Measurements from ENCODE around the gene TBC1D9B.
A peak's percentile ranks its signal among the peaks of the same experiment; 100 is the strongest.

Gene TBC1D9B

GRCh38 chr5:179907556-179908324 lies at the start of gene TBC1D9B:
TSS of gene TBC1D9B (minus strand) at chr5:179907897. CDS start at chr5:179907821, 76 bp downstream.
- FAIRE-seq (peak; percentile 81), DNase-seq (ENCODE audit: insufficient read length, low spot score) (peak; percentile 89)

GRCh38 chr5:179955630-179956029 lies 47.9 kb upstream of the TBC1D9B start:
- FAIRE-seq (no peak), DNase-seq (ENCODE audit: insufficient read length, low spot score) (no peak)

DNA sequence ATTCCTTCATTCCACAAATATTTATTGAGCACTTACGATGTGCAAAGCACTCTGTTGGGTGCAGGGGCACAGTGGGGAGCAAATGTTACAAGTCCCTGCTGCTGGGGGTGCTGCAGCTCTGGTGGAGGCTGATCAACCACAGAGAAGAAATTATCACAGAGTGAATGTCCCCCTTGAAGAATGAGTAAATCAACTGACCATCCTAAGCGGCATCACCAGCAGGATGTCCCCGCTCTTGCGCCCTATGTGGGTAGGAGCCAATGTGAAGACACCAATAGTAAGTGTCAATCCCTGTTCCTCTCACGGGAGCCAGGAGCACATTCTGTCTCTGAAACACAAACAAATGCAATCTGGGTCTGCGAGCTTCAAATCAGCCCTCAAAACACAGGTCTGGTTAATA lies 47.4 kb upstream of the TBC1D9B start:
- no peak for DNase-seq (ENCODE audit: insufficient read length, low spot score)
- FAIRE-seq = no peak

GRCh38 chr5:179954434-179954833 lies 46.7 kb upstream of the TBC1D9B start:
- DNase-seq (ENCODE audit: insufficient read length, low spot score) = no peak

GRCh38 chr5:179953987-179954386 lies 46.3 kb upstream of the TBC1D9B start:
- FAIRE-seq (no peak), DNase-seq (ENCODE audit: insufficient read length, low spot score) (no peak)

More at GRCh38 chr5:179954434-179954833, 46.7 kb upstream of the TBC1D9B start:
- FAIRE-seq = no peak

- FAIRE-seq = no peak
- DNase-seq (ENCODE audit: insufficient read length, low spot score) = no peak
Measured at GRCh38 chr5:179936976-179937681, 29.4 kb upstream of the TBC1D9B start.

DNA sequence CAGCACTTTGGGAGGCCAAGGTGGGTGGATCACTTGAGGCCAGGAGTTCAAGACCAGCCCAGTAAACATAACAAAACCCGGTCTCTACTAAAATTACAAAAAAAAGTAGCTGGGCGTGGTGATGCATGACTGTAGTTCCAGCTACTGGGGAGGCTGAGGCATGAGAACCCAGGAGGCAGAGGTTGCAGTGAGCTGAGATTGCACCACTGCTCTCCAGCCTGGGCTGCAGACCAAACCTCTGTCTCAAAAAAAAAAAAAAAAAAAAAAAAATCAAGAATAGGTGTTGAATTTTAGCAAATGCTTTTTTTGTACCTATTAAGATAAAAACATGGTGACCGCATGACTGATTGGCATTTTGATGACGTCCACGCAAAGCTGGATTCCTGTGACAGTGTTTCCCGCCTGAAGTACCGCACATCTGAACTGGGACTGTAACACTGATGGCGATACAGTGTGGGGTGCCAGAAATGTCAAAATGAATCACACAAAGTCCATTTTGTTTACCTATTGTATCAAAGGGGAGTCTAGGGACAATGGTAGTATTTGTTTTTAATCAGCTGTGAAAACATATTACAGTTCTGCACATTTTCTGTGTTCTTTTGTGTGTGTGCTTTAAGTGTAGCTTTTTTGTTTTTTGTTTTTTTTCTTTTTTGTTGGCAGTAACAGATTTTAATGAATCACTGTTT lies 23.2 kb upstream of the TBC1D9B start:
- no peak for FAIRE-seq
- DNase-seq (ENCODE audit: insufficient read length, low spot score) = no peak

DNA sequence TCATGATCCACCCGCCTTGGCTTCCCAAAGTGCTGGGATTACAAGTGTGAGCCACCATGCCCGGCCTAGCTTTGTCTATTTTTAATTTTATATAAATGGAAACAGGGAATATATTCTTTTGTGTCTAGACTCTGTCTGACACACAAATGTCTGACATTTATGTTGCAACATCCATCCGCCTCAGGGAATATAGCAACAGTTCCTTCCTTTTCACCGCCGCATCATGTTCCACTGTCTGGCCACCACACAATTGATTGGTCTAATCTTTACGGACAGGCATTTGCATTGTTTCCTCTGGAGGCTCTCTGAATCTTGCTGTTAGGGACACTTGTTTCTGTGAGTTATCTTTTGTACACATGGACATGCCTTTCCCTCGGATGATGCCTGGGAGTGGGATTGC lies 20.1 kb upstream of the TBC1D9B start:
- no peak for FAIRE-seq
- DNase-seq (ENCODE audit: insufficient read length, low spot score) = no peak

GRCh38 chr5:179926657-179927056 lies 19.0 kb upstream of the TBC1D9B start:
- DNase-seq (ENCODE audit: insufficient read length, low spot score) (no peak), FAIRE-seq (no peak)

DNA sequence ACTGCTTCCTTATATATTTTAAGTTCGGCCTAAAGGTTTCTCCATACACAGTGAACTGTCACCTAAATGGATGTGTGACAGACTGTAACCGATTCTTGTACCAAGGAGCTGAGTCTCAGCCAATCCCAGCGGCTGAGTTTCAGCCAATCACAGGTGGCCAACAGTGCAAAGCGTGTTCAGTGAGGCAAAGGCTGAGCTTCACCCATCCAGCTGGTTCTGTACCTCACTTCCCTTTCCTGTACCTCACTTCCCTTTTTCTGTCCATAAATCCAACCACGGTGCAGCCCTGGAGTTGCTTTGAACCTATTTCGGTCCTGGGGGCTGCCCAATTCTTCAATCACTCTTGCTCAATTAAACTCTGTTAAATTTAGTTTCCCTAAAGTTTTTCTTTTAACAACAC lies 15.7 kb upstream of the TBC1D9B start:
- FAIRE-seq (no peak), DNase-seq (ENCODE audit: insufficient read length, low spot score) (no peak)

DNA sequence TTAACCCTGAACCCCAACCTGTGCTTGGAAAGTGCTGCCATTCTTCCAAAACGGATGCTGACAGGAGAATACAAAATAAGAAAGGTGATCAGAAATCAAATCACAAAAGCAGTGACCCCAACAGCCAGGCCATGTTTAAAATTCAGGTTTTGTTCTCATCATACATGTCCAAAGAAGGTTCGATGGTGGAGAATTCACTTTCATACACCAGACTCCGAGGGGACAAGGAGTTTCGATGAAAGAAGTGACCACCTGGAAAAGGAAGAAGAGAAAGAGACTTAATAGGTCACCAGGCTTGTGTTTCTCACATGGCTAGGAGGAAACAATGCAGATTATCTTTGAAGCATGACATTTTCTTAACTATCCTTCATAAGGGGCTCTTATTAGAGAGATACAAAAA lies 12.5 kb upstream of the TBC1D9B start:
- no peak for FAIRE-seq
- no peak for DNase-seq (ENCODE audit: insufficient read length, low spot score)

DNA sequence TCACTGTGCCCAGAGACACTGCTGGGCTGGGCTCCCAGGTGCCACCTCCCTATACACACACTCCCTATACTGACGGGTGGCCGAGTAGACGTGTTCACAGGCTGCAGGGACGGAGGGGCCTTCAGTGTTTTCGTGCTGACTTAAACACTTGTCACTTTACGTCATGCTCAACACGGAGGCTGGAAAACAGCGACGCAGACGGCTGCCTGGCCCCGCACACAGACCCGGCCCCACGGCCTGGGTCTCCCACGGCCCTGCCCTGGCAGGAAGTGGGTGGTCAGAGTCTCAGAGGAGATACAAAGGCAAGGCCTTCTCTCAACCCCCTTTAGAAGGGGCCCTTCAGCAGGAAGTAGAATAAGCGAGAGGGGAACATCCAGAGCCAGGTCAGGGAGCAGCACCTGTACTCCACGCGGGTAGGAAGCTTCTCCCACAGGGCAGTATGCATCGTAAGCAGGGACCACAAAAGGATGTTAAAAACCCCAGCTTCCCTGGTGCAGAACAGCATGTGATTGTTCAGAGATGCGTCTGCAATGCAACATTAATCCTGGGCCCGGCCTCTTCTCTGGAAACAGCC lies 11.9 kb upstream of the TBC1D9B start:
- FAIRE-seq (no peak), DNase-seq (ENCODE audit: insufficient read length, low spot score) (no peak)

DNA sequence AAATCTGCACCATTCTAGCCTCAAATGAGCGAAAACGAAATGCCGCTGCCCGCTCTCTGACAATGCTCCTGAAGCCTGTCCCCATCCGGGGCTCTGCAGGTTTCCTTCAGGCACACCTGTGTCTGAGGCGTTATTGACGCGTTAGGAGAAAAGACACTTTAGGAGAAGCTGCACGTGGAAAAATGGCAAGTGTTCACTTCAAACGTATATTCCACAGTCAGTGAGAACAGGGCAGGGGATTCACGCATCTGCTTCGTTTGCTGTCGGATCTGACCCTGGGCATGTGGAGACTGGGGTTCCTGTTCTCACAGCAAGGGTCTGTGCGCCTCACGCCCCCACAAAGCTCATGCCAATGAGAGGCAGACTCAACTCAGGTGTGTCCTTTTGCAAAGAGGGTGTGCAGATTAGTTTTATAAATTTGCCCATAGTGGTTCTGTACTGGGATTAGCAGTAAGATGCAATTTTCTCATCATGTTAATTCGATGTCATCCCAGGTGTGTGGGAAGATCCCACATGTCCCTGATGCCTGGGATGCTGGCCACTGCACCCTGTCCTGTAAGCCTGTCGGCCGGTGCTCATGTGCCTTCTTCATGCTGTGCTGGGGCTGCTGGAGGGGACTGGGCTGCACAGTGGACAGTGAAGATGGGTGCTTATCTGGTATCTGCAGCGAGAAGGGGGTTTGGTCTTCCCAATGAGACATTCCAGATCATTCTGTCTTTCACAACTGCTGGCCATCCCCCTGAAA lies 11.2 kb upstream of the TBC1D9B start:
- FAIRE-seq (no peak), DNase-seq (ENCODE audit: insufficient read length, low spot score) (no peak)

- DNase-seq (ENCODE audit: insufficient read length, low spot score) (no peak), FAIRE-seq (no peak)
Measured at GRCh38 chr5:179916523-179916922, 8.8 kb upstream of the TBC1D9B start.

- DNase-seq (ENCODE audit: insufficient read length, low spot score) = no peak
Measured at GRCh38 chr5:179915406-179915935, 7.8 kb upstream of the TBC1D9B start.

GRCh38 chr5:179914032-179914755 lies 6.5 kb upstream of the TBC1D9B start:
- FAIRE-seq = peak; percentile 42
- DNase-seq (ENCODE audit: insufficient read length, low spot score) = no peak

More at GRCh38 chr5:179915406-179915935, 7.8 kb upstream of the TBC1D9B start:
- no peak for FAIRE-seq

DNA sequence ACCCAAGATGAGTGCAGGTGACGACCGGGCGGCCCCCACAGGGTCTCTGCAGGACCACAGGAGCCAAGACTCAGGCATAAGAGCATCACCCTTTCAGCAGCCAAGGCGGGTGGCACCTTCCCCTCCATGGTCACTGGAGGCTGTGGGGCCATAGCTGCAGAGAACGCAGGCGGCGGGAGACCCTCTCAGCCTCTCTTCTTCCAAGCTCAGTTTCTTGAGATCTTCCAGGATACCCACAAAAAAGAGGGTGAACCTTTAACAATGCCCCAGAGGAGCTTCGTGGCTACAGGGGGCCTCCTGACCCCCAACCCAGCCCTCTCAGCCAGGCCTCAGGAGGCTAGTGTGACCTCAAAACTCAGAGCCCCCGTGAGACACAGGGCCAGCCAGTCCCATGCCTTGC lies 5.8 kb upstream of the TBC1D9B start:
- no peak for FAIRE-seq
- DNase-seq (ENCODE audit: insufficient read length, low spot score) = no peak

DNA sequence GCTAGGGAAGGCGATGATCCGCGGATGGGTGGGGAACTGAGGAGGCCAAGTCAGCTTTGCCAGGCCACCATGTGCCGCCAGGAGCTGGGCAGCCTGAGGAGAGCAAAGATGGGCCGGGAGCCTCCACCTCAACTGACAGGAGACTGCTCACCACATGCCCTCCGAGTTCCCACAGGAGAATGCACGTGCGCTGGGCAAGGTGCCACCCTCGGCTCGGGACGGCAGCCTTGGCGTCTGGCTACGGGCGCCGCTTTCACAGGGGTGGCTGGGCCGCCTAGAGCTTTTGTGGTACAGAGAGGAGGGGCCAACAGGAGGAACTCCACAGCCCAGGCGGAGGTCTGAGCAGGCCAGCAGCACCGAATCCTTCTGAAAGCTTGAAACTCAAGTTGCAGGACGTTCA lies 5.3 kb upstream of the TBC1D9B start:
- FAIRE-seq (no peak), DNase-seq (ENCODE audit: insufficient read length, low spot score) (no peak)

DNA sequence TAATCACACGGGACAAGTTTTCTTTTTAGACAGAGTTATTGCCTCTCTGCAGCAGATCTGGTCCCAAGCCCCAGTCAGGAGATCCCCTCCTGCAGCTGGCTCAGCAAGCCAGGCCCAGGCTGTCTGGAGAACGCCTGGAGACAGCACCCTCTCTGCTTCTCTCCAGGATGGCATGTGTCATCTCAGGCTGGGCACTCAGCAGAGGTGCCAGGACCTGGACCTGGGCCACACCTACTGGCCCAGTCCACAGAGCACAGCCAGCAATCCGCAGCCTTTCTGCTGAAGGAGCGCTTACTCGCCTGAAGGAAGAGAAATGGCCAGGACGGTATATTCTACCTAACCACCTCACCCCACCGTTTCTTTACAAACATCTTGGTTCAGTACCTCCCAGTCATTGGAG lies 4.7 kb upstream of the TBC1D9B start:
- FAIRE-seq = no peak

DNA sequence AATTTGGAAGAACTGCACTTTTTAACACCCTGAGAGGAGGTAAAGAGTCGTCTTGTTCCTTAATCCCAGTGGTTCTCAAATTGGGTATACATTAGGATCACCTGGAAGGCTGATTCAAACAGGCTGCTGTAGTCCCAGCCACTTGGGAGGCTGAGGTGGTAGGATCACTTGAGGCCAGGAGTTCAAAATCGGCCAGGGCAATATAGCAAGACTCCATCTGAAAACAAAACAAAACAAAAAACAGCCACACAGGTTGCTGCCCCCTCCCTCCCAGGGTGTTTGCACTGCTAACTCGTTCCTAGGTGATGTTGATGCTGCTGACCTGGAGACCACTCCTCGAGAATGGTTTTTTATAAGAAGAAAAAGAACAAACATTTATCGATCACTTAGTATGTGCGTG lies 1.5 kb upstream of the TBC1D9B start:
- DNase-seq (ENCODE audit: insufficient read length, low spot score) (no peak), FAIRE-seq (no peak)

More for the DNA sequence above, 4.7 kb upstream of the TBC1D9B start:
- no peak for DNase-seq (ENCODE audit: insufficient read length, low spot score)
